ENCODE data around the gene GRIN3A. TPM values are rescaled to one million over a fixed set of nuclear protein-coding genes. Genes with fewer than 3 reads are reported as not detected.
A peak's percentile ranks its signal among the peaks of the same experiment; 100 is the strongest.

The GRIN3A gene
- total and polyA plus RNA-seq, 2 of the 4 experiments (the other 2 are of a cell fraction), result not detected

DNA sequence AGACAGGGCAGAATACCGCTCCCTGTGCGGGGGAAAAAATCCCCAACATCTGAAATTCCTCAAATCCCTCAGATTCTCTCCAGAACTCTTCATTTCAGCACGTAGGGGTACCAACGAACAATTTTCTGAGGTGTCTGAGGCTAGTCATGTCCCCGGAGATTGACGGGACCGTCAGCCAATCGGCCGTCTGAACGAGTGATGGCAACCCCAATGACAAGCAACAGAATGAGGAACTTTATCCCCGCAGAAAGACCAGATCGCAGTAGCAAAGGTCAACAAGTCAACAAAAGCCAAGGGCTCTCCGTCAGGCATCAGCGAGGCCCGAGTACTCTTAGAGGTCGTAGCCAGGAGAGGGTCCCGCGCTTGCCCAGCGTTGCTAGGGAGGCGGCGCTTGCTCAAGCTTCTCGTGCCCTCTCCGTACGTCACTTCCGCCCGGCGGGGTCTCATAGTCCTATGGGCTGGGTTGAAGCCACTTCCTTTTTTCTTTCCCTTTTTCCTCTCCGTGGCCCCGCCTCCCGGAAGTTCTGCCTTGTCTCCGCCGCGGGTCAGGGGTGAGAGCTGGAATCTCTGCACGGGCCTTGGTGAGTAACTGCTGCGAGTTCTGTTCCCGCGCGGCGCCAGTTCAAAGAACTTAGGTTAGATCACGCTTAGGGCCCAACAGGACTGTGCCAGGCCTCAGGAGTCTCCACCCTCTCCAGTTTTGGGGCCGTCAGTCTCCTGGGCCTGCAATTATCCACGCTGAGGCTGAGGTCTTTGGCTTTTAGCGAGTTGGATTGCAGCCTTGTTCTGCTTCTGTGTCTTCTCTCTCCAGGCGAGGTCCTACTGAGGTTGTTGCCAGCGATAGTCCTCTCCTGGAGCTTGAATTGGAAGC lies 204.9 kb downstream of the GRIN3A start, which contains the start of gene RNF20:
TSS of gene RNF20 (plus strand) at position 520 of the 871 bp plus-strand sequence. CDS start 1,571 bp downstream, outside the sequence.
- intact Hi-C loops (cut with micrococcal nuclease), result loop anchor here (5.0 kb wide), 2 partner anchors 46 to 136 kb away; partner anchors contain the start of genes MRPL50 and ZNF189
- DNase-seq, result peak; percentile 98
- BruUV-seq (replicated peaks), result no TSS peak

More for the DNA sequence above, 204.9 kb downstream of the GRIN3A start, which contains the start of gene RNF20:
- POLR2A ChIA-PET (ENCODE audit: unreplicated experiment), result interaction anchor here (0.6 to 0.9 kb wide), 2 partner anchors 85 to 141 kb away, joined by 3 read pairs; no protein-coding TSS in a partner anchor
- peaks cover 1% of the 10 kb centered on the region for H3K4me1 ChIP-seq (ENCODE audit: control insufficient read depth, insufficient read depth, low read length)
- H3K23ac ChIP-seq (ENCODE audit: low read depth, low read length), result peak within 1 kb of the TSS; percentile 99
- peaks cover 5% of the 10 kb centered on the region for H3K36me3 ChIP-seq (ENCODE audit: control insufficient read depth, insufficient read depth, low read length)
- dilution Hi-C loops (cut with HindIII; ENCODE audit: low sequenced_read_pairs, unreplicated experiment) (no loop called here), in situ Hi-C loops (cut with MboI; ENCODE audit: low sequenced_read_pairs) (loop anchor here (5.0 kb wide), 1 partner anchor 76 kb away; no protein-coding TSS in a partner anchor)
- H2AFZ ChIP-seq (replicated peaks; ENCODE audit: low read length, poor library complexity), result peak within 1 kb of the TSS; percentile 98
- peak within 1 kb of the TSS; percentile 86 for H3K4me2 ChIP-seq (ENCODE audit: low read depth, low read length)
- no peaks in the 10 kb centered on the region for H3K9me3 ChIP-seq (ENCODE audit: control insufficient read depth, insufficient read depth, low read length)
- H4K5ac ChIP-seq (ENCODE audit: low read depth, low read length), result peak within 1 kb of the TSS; percentile 94
- H3K27me3 ChIP-seq (ENCODE audit: control insufficient read depth, insufficient read depth, low read length), result no peaks in the 10 kb centered on the region
- H2AK5ac ChIP-seq (ENCODE audit: low read depth, low read length), result peak within 1 kb of the TSS; percentile 60
- peak within 1 kb of the TSS; percentile 92 for H2BK5ac ChIP-seq (ENCODE audit: low read depth, low read length, poor library complexity, severe bottlenecking)
- H2BK20ac ChIP-seq (ENCODE audit: low read depth, low read length), result peak within 1 kb of the TSS; percentile 96
- H3K9me1 ChIP-seq (ENCODE audit: insufficient read depth, low read length), result peaks cover 4% of the 10 kb centered on the region; the same call in 1 of the 2 replicates
- peak within 1 kb of the TSS; percentile 96 for H3K18ac ChIP-seq (ENCODE audit: low read depth, low read length)
- H3K79me1 ChIP-seq (ENCODE audit: low read depth in 1 of 2, low read length in 2 of 2), result peaks cover 11 to 31% of the 10 kb centered on the region in 2 experiments
- peak within 1 kb of the TSS; percentile 61 for H3K4me3 ChIP-seq (ENCODE audit: insufficient read depth, low read depth, low read length)
- peaks cover 6% of the 10 kb centered on the region; the same call in 1 of the 2 replicates for H4K20me1 ChIP-seq (ENCODE audit: insufficient read depth, low read length)
- H3K9ac ChIP-seq (ENCODE audit: low read depth, low read length), result peak within 1 kb of the TSS; percentile 87
- CTCF ChIA-PET, result interaction anchor here (1.5 to 2.5 kb wide), 2 partner anchors 71 to 75 kb away, joined by 4 to 27 read pairs; no protein-coding TSS in a partner anchor
- 2% methylated on average over 14 of the region's 45 CpGs; no CpG with 5 or more reads in 1 of the 2 experiments for WGBS, 2 experiments (ENCODE audit: extremely low coverage in 2 of 2, insufficient read length in 1 of 2)
- H3K56ac ChIP-seq (ENCODE audit: extremely low read depth, insufficient read depth, low read length), result peak within 1 kb of the TSS; percentile 97
- peak within 1 kb of the TSS; percentile 98 for H2BK120ac ChIP-seq (ENCODE audit: low read depth, low read length)
- peak within 1 kb of the TSS; percentile 96 for H3K14ac ChIP-seq (replicated peaks; ENCODE audit: low read depth, low read length)
- peak within 1 kb of the TSS; percentile 86 for H3K27ac ChIP-seq (ENCODE audit: insufficient read depth, low read length)
- H4K8ac ChIP-seq (ENCODE audit: low read depth in 2 of 2, low read length in 2 of 2), result peak within 1 kb of the TSS; percentile 97 to 99
- peak within 1 kb of the TSS; percentile 70 for H2AK9ac ChIP-seq (replicated peaks; ENCODE audit: low read depth, low read length, poor library complexity)
- TF ChIP-seq FOS (IDR thresholded peaks at IDR 0.05; ENCODE audit: low read depth, low read length) (no peak), SMC3 (IDR thresholded peaks at IDR 0.05; ENCODE audit: low read depth, low read length) (no peak), CHD1 (IDR thresholded peaks at IDR 0.05; ENCODE audit: low read depth, low read length) (no peak), NFE2L2 (IDR thresholded peaks at IDR 0.05; ENCODE audit: low read depth, low read length) (no peak), MAFK (IDR thresholded peaks at IDR 0.05; ENCODE audit: low read depth, low read length) (no peak), MXI1 (IDR thresholded peaks at IDR 0.05; ENCODE audit: borderline replicate concordance, low read depth, low read length) (peak; percentile 76; the same call in 1 of the 2 replicates), CEBPB (IDR thresholded peaks at IDR 0.05; ENCODE audit: low read depth, low read length) (peak; percentile 76), BHLHE40 (IDR thresholded peaks at IDR 0.05; ENCODE audit: low read depth, low read length) (peak; percentile 95), RFX5 (IDR thresholded peaks at IDR 0.05; ENCODE audit: low read depth, low read length) (no peak), RAD21 (IDR thresholded peaks at IDR 0.05; ENCODE audit: low read length) (no peak)
- TF ChIP-seq, protein P1, sequence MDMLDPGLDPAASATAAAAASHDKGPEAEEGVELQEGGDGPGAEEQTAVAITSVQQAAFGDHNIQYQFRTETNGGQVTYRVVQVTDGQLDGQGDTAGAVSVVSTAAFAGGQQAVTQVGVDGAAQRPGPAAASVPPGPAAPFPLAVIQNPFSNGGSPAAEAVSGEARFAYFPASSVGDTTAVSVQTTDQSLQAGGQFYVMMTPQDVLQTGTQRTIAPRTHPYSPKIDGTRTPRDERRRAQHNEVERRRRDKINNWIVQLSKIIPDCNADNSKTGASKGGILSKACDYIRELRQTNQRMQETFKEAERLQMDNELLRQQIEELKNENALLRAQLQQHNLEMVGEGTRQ (IDR thresholded peaks at IDR 0.05; ENCODE audit: low read depth, low read length), result 0 out of 2 replicates have a peak, but pooled peaks have one; percentile 5
- TF ChIP-seq, protein P2, sequence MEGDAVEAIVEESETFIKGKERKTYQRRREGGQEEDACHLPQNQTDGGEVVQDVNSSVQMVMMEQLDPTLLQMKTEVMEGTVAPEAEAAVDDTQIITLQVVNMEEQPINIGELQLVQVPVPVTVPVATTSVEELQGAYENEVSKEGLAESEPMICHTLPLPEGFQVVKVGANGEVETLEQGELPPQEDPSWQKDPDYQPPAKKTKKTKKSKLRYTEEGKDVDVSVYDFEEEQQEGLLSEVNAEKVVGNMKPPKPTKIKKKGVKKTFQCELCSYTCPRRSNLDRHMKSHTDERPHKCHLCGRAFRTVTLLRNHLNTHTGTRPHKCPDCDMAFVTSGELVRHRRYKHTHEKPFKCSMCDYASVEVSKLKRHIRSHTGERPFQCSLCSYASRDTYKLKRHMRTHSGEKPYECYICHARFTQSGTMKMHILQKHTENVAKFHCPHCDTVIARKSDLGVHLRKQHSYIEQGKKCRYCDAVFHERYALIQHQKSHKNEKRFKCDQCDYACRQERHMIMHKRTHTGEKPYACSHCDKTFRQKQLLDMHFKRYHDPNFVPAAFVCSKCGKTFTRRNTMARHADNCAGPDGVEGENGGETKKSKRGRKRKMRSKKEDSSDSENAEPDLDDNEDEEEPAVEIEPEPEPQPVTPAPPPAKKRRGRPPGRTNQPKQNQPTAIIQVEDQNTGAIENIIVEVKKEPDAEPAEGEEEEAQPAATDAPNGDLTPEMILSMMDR (conservative IDR thresholded peaks at IDR 0.05; ENCODE audit: low read depth, low read length), result no peak
- TF ChIP-seq, protein P3, sequence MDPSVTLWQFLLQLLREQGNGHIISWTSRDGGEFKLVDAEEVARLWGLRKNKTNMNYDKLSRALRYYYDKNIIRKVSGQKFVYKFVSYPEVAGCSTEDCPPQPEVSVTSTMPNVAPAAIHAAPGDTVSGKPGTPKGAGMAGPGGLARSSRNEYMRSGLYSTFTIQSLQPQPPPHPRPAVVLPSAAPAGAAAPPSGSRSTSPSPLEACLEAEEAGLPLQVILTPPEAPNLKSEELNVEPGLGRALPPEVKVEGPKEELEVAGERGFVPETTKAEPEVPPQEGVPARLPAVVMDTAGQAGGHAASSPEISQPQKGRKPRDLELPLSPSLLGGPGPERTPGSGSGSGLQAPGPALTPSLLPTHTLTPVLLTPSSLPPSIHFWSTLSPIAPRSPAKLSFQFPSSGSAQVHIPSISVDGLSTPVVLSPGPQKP (IDR thresholded peaks at IDR 0.05; ENCODE audit: borderline replicate concordance, low read depth, low read length), result no peak
- peak within 1 kb of the TSS; percentile 100 for H2BK15ac ChIP-seq (ENCODE audit: low read depth, low read length)
- H3K4ac ChIP-seq (ENCODE audit: low read depth, low read length), result peak within 1 kb of the TSS; percentile 96
- ATAC-seq (ENCODE audit: low read depth), result peak; percentile 91
- H4K91ac ChIP-seq (ENCODE audit: insufficient read depth, low read depth, low read length), result peak within 1 kb of the TSS; percentile 100
